Pulmonary artery endothelial cell (primary cell): ENCODE results near the gene DUOXA1. TPM values are rescaled to one million over a fixed set of nuclear protein-coding genes. Genes with fewer than 3 reads are reported as not detected.

Source experiments
- DNase-seq: peaks from one replicate; pipeline ENCODE4 v3.0.0-alpha.2; 2011; ENCODE audit warnings: low read depth, low spot score
- total RNA-seq: library from RNA; depleted of rRNA; stranded (reverse); fragments of >200 nt; gene quantifications from 2 replicates; pipeline ENCODE4 v1.2.3, GENCODE V29; 2014

Gene DUOXA1
- total RNA-seq, 1 donor from 2014 or later: not detected

- no peak for DNase-seq
These were observed 3.3 kb upstream of the DUOXA1 start for GRCh38 chr15:45132844-45133560.

GRCh38 chr15:45131510-45131909 is 1.8 kb upstream of the DUOXA1 start:
- DNase-seq: no peak

GRCh38 chr15:45130291-45131000 is 767 bp upstream of the DUOXA1 start:
- no peak for DNase-seq

- DNase-seq: no peak
These were observed 574 bp downstream of the DUOXA1 start for GRCh38 chr15:45128971-45129639.

GRCh38 chr15:45126535-45127158 is 3.0 kb downstream of the DUOXA1 start:
- no peak for DNase-seq

- no peak for DNase-seq
These were observed 6.3 kb downstream of the DUOXA1 start for GRCh38 chr15:45123397-45123796.

GRCh38 chr15:45122719-45123118 is 7.0 kb downstream of the DUOXA1 start:
- DNase-seq: no peak

GRCh38 chr15:45121706-45122417 is 7.8 kb downstream of the DUOXA1 start:
- DNase-seq: no peak

GRCh38 chr15:45121020-45121419 is 8.7 kb downstream of the DUOXA1 start:
- no peak for DNase-seq

- no peak for DNase-seq
These were observed 9.4 kb downstream of the DUOXA1 start for GRCh38 chr15:45120081-45120972.

- DNase-seq: no peak
These were observed 10.7 kb downstream of the DUOXA1 start for GRCh38 chr15:45118996-45119395.

GRCh38 chr15:45118131-45118588 is 11.5 kb downstream of the DUOXA1 start:
- peak; percentile 64 for DNase-seq

GRCh38 chr15:45117308-45118130 is 12.2 kb downstream of the DUOXA1 start:
- no peak for DNase-seq

GRCh38 chr15:45116482-45117307 is 13.0 kb downstream of the DUOXA1 start:
- no peak for DNase-seq

GRCh38 chr15:45116006-45116481 is 13.6 kb downstream of the DUOXA1 start:
- no peak for DNase-seq

- no peak for DNase-seq
These were observed 14.3 kb downstream of the DUOXA1 start for GRCh38 chr15:45115312-45115820.

- DNase-seq: no peak
These were observed 15.0 kb downstream of the DUOXA1 start for GRCh38 chr15:45114751-45115085.

GRCh38 chr15:45114076-45114750 is 15.5 kb downstream of the DUOXA1 start, which contains the start of the genes DUOX2 and DUOXA2:
DUOX2 (minus strand) TSS chr15:45114172; CDS start chr15:45113411, 761 bp downstream.
DUOXA2 (plus strand) TSS chr15:45114326; CDS start chr15:45114606, 280 bp downstream.
- DNase-seq: no peak
